Measurements from ENCODE around the gene TSPAN4. TPM values are rescaled to one million over a fixed set of nuclear protein-coding genes. Genes with fewer than 3 reads are reported as not detected.

TSPAN4 gene, protein sequence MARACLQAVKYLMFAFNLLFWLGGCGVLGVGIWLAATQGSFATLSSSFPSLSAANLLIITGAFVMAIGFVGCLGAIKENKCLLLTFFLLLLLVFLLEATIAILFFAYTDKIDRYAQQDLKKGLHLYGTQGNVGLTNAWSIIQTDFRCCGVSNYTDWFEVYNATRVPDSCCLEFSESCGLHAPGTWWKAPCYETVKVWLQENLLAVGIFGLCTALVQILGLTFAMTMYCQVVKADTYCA
- 10 to 100 TPM; 11.2 to 18.6 (median 14.6) TPM for total RNA-seq
- total RNA-seq (2013): 12.9 TPM

DNA sequence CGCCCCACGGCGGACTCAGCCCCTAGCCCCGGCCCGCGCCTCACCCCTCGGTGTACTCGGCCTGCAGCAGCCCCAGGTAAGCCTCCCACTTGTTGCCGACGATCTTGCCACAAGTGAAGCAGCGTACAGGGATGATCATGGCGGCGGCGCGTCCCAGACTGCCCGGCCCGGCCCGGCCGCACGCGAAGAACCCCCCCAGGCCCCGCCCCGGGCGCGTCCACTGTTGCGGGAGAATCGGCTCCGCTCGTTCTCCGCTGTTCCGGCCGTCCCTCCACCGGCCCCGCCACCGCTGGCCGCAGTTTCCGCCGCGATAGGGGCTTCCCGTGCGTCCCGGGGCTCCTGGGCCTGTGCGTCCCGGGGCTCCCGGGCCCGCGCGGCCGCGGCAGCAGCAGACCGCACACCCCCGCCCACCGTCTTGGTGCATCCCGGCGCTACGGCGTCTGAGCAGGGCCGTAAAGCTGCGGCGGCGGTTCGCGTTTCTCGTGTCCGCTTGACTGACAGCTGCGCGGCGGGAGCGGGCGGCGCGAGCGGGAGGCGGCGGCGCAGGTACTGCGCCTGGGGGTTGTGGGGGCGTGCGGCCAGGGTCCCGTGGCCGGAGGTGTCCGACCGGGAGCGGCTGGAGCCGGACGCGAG lies at the start of gene TSPAN4, which contains the start of gene POLR2L:
TSS of gene TSPAN4 (plus strand) at position 483 of the 633 bp plus-strand sequence. CDS start 7,453 bp downstream, outside the sequence.
TSS of gene POLR2L (minus strand) at position 160 of the 633 bp plus-strand sequence. CDS start at position 139, 21 bp downstream.
- Mint-ChIP-seq H3K4me3 (peak within 1 kb of the TSS; percentile 86), H3K36me3 (no peaks in the 10 kb centered on the region), H3K27ac (peak within 1 kb of the TSS in 1 of 2 donors; percentile 75), H3K4me1 (peaks cover 4 to 39% of the 10 kb centered on the region in 2 donors), H3K9me3 (no peaks in the 10 kb centered on the region), H3K27me3 (ENCODE audit: low read depth in 2 of 2) (no peaks in the 10 kb centered on the region)
- intact Hi-C loops (cut with micrococcal nuclease): loop anchor here (10.0 kb wide), 1 partner anchor 72 kb away; the partner anchor contains the start of gene CHID1
- H3K4me1 ChIP-seq (ENCODE audit: control insufficient read depth, insufficient read depth, low read length): peaks cover 66% of the 10 kb centered on the region
- under 1% methylated on average over 87 of the region's 87 CpGs for WGBS (ENCODE audit: insufficient coverage)
- H3K4me3 ChIP-seq (ENCODE audit: low read length): peak within 1 kb of the TSS; percentile 70
- no peaks in the 10 kb centered on the region for H3K9me3 ChIP-seq (ENCODE audit: control insufficient read depth, insufficient read depth, low read length)
- ATAC-seq (peak; percentile 83 to 89 (median 83)), DNase-seq (peak; percentile 88 to 94)
- TF ChIP-seq, protein P1, sequence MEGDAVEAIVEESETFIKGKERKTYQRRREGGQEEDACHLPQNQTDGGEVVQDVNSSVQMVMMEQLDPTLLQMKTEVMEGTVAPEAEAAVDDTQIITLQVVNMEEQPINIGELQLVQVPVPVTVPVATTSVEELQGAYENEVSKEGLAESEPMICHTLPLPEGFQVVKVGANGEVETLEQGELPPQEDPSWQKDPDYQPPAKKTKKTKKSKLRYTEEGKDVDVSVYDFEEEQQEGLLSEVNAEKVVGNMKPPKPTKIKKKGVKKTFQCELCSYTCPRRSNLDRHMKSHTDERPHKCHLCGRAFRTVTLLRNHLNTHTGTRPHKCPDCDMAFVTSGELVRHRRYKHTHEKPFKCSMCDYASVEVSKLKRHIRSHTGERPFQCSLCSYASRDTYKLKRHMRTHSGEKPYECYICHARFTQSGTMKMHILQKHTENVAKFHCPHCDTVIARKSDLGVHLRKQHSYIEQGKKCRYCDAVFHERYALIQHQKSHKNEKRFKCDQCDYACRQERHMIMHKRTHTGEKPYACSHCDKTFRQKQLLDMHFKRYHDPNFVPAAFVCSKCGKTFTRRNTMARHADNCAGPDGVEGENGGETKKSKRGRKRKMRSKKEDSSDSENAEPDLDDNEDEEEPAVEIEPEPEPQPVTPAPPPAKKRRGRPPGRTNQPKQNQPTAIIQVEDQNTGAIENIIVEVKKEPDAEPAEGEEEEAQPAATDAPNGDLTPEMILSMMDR (IDR thresholded peaks at IDR 0.05): no peak
- H3K36me3 ChIP-seq (ENCODE audit: control insufficient read depth, insufficient read depth, low read length): peaks cover 23% of the 10 kb centered on the region
- no peaks in the 10 kb centered on the region for H3K27me3 ChIP-seq (ENCODE audit: control insufficient read depth, insufficient read depth, low read length)
- peak within 1 kb of the TSS; percentile 58 for H3K27ac ChIP-seq (ENCODE audit: low read length)

DNA sequence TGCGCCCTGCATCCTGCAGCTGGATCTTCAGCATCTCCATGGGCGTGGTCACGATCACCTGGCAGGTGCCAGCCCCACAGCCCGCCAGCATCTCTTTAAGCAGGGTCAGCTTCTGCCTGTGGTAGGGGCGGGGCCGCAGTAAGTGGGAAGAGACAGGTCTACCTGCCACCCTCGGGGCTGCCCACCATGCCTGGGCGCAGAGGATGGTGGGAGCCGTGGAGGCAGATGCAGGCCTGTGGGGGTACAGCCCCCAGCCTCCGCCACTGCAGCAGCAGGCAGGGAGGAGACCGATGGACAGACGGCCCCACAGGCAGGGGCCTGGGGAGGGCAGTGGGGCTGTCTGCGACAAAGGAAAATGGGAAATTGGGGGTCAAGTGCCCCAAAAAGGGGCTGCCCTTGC lies 49.8 kb upstream of the TSPAN4 start:
- H3K27me3 ChIP-seq (ENCODE audit: control insufficient read depth, insufficient read depth, low read length): peaks cover 8% of the 10 kb centered on the region
- no peak overlapping the region for H3K4me3 Mint-ChIP-seq
- H3K36me3 ChIP-seq (ENCODE audit: control insufficient read depth, insufficient read depth, low read length): peaks cover 24% of the 10 kb centered on the region
- no peaks in the 10 kb centered on the region for H3K9me3 ChIP-seq (ENCODE audit: control insufficient read depth, insufficient read depth, low read length)
- ATAC-seq (no peak), DNase-seq (no peak)
- no peaks in the 10 kb centered on the region for H3K27me3 Mint-ChIP-seq (ENCODE audit: low read depth in 2 of 2)
- H3K4me1 ChIP-seq (ENCODE audit: control insufficient read depth, insufficient read depth, low read length): peaks cover 43% of the 10 kb centered on the region
- H3K9me3 Mint-ChIP-seq: no peaks in the 10 kb centered on the region
- no peak overlapping the region for H3K27ac Mint-ChIP-seq
- WGBS (ENCODE audit: insufficient coverage): 93% methylated on average over 13 of the region's 13 CpGs
- peaks cover 0 to 18% of the 10 kb centered on the region in 2 donors for H3K4me1 Mint-ChIP-seq
- no peak overlapping the region for H3K27ac ChIP-seq (ENCODE audit: low read length)
- H3K4me3 ChIP-seq (ENCODE audit: low read length): no peak overlapping the region
- intact Hi-C loops (cut with micrococcal nuclease): no loop called here
- H3K36me3 Mint-ChIP-seq: no peaks in the 10 kb centered on the region
- TF ChIP-seq, protein P1 (IDR thresholded peaks at IDR 0.05): no peak

DNA sequence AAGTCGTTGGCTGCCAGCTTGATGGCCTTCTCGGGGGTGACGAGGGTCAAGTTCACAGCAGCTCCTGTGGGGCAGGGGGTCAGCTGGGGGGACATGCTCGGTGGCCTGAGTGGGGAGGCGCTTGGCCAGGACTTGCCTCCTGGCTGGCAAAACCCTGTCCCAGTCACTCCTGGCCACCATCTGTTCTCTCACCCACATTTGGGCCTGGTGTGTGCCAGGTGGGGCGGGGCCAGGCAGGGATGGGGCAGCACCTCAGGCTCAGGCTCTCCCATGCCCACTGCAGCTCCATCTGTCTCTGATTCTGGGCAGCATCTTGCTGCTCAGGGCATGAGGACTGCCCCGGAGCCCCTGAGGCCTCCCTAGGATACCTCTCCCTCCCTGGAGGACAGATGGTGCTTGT lies 49.1 kb upstream of the TSPAN4 start:
- peaks cover 40% of the 10 kb centered on the region for H3K4me1 ChIP-seq (ENCODE audit: control insufficient read depth, insufficient read depth, low read length)
- TF ChIP-seq, protein P1 (IDR thresholded peaks at IDR 0.05): no peak
- over 99% methylated on average over 7 of the region's 7 CpGs for WGBS (ENCODE audit: insufficient coverage)
- Mint-ChIP-seq H3K4me1 (peaks cover 0 to 18% of the 10 kb centered on the region in 2 donors), H3K27ac (no peak overlapping the region), H3K4me3 (no peak overlapping the region), H3K36me3 (no peaks in the 10 kb centered on the region), H3K27me3 (ENCODE audit: low read depth in 2 of 2) (no peaks in the 10 kb centered on the region), H3K9me3 (no peaks in the 10 kb centered on the region)
- H3K27me3 ChIP-seq (ENCODE audit: control insufficient read depth, insufficient read depth, low read length): peaks cover 8% of the 10 kb centered on the region
- ATAC-seq: no peak
- no peak for DNase-seq
- intact Hi-C loops (cut with micrococcal nuclease): no loop called here
- peaks cover 24% of the 10 kb centered on the region for H3K36me3 ChIP-seq (ENCODE audit: control insufficient read depth, insufficient read depth, low read length)
- no peak overlapping the region for H3K4me3 ChIP-seq (ENCODE audit: low read length)
- no peaks in the 10 kb centered on the region for H3K9me3 ChIP-seq (ENCODE audit: control insufficient read depth, insufficient read depth, low read length)
- no peak overlapping the region for H3K27ac ChIP-seq (ENCODE audit: low read length)
